SK-N-SH treated with all-trans-retinoic acid at 6 μM for 48 hours (cell line): ENCODE results near the gene ZNF512.
"Not testable (repeated sequence)": the region's sequence is repeated elsewhere in the genome, so short reads cannot be mapped to it uniquely, and the experiment has no call there.

Experiments used
- ATAC-seq: fragments of 200-7000 bp; cut with Tn5 transposase; 3 replicates; pipeline ENCODE4 v1.9.1; 2020; ENCODE audit warnings: mild to moderate bottlenecking, moderate library complexity
- ARNTL ChIP-seq: fragments of 450-650 bp; formaldehyde crosslinking; IDR thresholded peaks from 2 replicates; pipeline ENCODE4 v1.5.0; 2020; ENCODE audit warnings: low read depth, mild to moderate bottlenecking, moderate library complexity, borderline replicate concordance
- BACH2 ChIP-seq: fragments of 250-450 bp; sonication (Bioruptor Pico); IDR thresholded peaks from 2 replicates; pipeline ENCODE4 v1.9.0; 2021; ENCODE audit warnings: mild to moderate bottlenecking, borderline replicate concordance
- CSDC2 ChIP-seq: fragments of 250-450 bp; sonication (Bioruptor Pico); IDR thresholded peaks from 2 replicates; pipeline ENCODE4 v1.5.0; 2020; ENCODE audit warnings: mild to moderate bottlenecking, moderate library complexity
- ESRRG ChIP-seq: fragments of 250-450 bp; sonication (Bioruptor Pico); IDR thresholded peaks from 2 replicates; pipeline ENCODE4 v1.6.1; 2021; ENCODE audit warnings: mild to moderate bottlenecking
- GLIS3 ChIP-seq: fragments of 250-450 bp; sonication (Bioruptor Pico); IDR thresholded peaks from 2 replicates; pipeline ENCODE4 v1.5.0; 2020; ENCODE audit warnings: mild to moderate bottlenecking, moderate library complexity
- ISL1 ChIP-seq: fragments of 250-450 bp; sonication (Bioruptor Pico); IDR thresholded peaks from 2 replicates; pipeline ENCODE4 v2.1.2; 2022; ENCODE audit warnings: mild to moderate bottlenecking, moderate library complexity
- PATZ1 ChIP-seq: fragments of 250-450 bp; sonication (Bioruptor Pico); IDR thresholded peaks from 2 replicates; pipeline ENCODE4 v1.8.0; 2020; ENCODE audit warnings: mild to moderate bottlenecking, moderate library complexity, borderline replicate concordance
- PPARA ChIP-seq: fragments of 250-450 bp; sonication (Bioruptor Pico); IDR thresholded peaks from 2 replicates; pipeline ENCODE4 v1.5.0; 2020; ENCODE audit warnings: mild to moderate bottlenecking, borderline replicate concordance
- RARB ChIP-seq: fragments of 250-450 bp; sonication (Bioruptor Pico); IDR thresholded peaks from 2 replicates; pipeline ENCODE4 v1.8.0; 2021; ENCODE audit warnings: mild to moderate bottlenecking, moderate library complexity
- SNAI2 ChIP-seq: fragments of 250-450 bp; sonication (Bioruptor Pico); IDR thresholded peaks from 2 replicates; pipeline ENCODE4 v1.5.0; 2020; ENCODE audit warnings: mild to moderate bottlenecking, moderate library complexity
- TCF4 ChIP-seq: fragments of 250-450 bp; sonication (Bioruptor Pico); IDR thresholded peaks from 2 replicates; pipeline ENCODE4 v1.8.0; 2021; ENCODE audit warnings: mild to moderate bottlenecking, moderate library complexity, borderline replicate concordance
- TOX ChIP-seq: fragments of 250-450 bp; sonication (Bioruptor Pico); IDR thresholded peaks from 2 replicates; pipeline ENCODE4 v1.8.0; 2021; ENCODE audit warnings: mild to moderate bottlenecking, moderate library complexity, borderline replicate concordance
- ZFP3 ChIP-seq: fragments of 250-450 bp; sonication (Bioruptor Pico); IDR thresholded peaks from 2 replicates; pipeline ENCODE4 v1.5.0; 2020; ENCODE audit warnings: mild to moderate bottlenecking, moderate library complexity
- ZFP30 ChIP-seq: fragments of 450-650 bp; formaldehyde crosslinking; IDR thresholded peaks from 2 replicates; pipeline ENCODE4 v1.5.0; 2022; ENCODE audit warnings: mild to moderate bottlenecking, moderate library complexity
- ZNF565 ChIP-seq: fragments of 450-650 bp; formaldehyde crosslinking; conservative IDR thresholded peaks from 2 replicates; pipeline ENCODE4 v1.5.0; 2020; ENCODE audit warnings: low read depth, mild to moderate bottlenecking, moderate library complexity
- ZNF70 ChIP-seq: fragments of 450-650 bp; formaldehyde crosslinking; IDR thresholded peaks from 2 replicates; pipeline ENCODE4 v1.5.0; 2020; ENCODE audit warnings: mild to moderate bottlenecking, moderate library complexity
- ZNF8 ChIP-seq: fragments of 450-650 bp; formaldehyde crosslinking; IDR thresholded peaks from 2 replicates; pipeline ENCODE4 v1.5.0; 2020; ENCODE audit warnings: mild to moderate bottlenecking, moderate library complexity
- TF ChIP-seq, protein P1 (sequence below): fragments of 250-450 bp; sonication (Bioruptor Pico); IDR thresholded peaks from 2 replicates; pipeline ENCODE4 v1.8.0; 2021; ENCODE audit warnings: low read depth, mild to moderate bottlenecking, moderate library complexity, borderline replicate concordance
- TF ChIP-seq, protein P2 (sequence below): fragments of 250-450 bp; sonication (Bioruptor Pico); IDR thresholded peaks from 2 replicates; pipeline ENCODE4 v1.5.0; 2020; ENCODE audit warnings: mild to moderate bottlenecking, moderate library complexity
- TF ChIP-seq, protein P3 (sequence below): fragments of 250-450 bp; sonication (Bioruptor Pico); IDR thresholded peaks from 2 replicates; pipeline ENCODE4 v1.5.1; 2020; ENCODE audit warnings: low read depth, mild to moderate bottlenecking, moderate library complexity
- TF ChIP-seq, protein P4 (sequence below): fragments of 250-450 bp; sonication (Bioruptor Pico); IDR thresholded peaks from 2 replicates; pipeline ENCODE4 v1.5.1; 2021; ENCODE audit warnings: mild to moderate bottlenecking, moderate library complexity

ZNF512 gene

DNA sequence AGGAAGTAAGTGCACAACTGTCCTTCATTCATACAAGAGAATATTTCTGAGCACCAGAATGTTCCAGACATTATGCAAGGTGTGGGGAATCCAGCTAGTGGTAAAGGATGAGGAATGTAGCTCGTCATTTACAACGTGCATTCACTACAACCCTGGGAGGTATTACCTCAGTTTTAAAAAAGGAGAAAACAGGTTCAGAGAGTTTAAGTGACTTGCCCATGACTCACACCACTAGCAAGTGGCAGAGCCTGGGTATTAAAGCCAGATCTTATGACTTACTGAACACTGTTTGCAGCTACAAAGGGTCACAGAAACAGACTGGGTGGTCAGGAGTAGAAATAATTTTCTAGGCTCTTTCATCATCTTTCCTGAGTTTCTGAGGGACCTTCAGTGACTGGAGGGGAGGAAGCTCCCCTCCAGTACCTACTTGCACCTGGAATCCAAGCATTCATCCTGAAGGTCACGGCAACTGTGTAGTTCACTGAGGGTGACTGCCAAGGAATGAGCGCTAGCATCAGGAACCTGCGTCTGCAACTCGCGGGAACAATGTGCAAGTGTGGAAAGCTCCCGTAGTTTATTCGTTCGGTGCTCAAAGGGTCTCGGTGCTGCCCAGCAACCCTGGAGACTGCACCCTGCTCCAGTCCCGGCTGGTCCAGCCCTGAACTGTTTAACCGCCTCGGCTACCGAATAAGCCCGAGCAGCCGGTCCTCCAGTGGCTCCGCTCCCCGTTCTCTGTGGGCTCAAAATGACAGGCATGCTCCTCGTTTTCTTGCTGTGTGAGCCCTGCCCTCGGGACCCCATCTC lies 45.3 kb downstream of the ZNF512 start (continued):
- TF ChIP-seq, protein P1, sequence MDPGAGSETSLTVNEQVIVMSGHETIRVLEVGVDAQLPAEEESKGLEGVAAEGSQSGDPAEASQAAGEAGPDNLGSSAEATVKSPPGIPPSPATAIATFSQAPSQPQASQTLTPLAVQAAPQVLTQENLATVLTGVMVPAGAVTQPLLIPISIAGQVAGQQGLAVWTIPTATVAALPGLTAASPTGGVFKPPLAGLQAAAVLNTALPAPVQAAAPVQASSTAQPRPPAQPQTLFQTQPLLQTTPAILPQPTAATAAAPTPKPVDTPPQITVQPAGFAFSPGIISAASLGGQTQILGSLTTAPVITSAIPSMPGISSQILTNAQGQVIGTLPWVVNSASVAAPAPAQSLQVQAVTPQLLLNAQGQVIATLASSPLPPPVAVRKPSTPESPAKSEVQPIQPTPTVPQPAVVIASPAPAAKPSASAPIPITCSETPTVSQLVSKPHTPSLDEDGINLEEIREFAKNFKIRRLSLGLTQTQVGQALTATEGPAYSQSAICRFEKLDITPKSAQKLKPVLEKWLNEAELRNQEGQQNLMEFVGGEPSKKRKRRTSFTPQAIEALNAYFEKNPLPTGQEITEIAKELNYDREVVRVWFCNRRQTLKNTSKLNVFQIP: no peak
- TF ChIP-seq GLIS3 (CRISPR knock-in tag) (no peak), ZNF565 (CRISPR knock-in tag) (0 out of 2 replicates have a peak, but pooled peaks have one; percentile 37), PATZ1 (CRISPR knock-in tag) (no peak), TCF4 (CRISPR knock-in tag) (no peak), ZFP30 (CRISPR knock-in tag) (no peak), ESRRG (CRISPR knock-in tag) (0 out of 2 replicates have a peak, but pooled peaks have one; percentile 3), ZNF70 (no peak), ZNF8 (CRISPR knock-in tag) (no peak)
- TF ChIP-seq, protein P2, sequence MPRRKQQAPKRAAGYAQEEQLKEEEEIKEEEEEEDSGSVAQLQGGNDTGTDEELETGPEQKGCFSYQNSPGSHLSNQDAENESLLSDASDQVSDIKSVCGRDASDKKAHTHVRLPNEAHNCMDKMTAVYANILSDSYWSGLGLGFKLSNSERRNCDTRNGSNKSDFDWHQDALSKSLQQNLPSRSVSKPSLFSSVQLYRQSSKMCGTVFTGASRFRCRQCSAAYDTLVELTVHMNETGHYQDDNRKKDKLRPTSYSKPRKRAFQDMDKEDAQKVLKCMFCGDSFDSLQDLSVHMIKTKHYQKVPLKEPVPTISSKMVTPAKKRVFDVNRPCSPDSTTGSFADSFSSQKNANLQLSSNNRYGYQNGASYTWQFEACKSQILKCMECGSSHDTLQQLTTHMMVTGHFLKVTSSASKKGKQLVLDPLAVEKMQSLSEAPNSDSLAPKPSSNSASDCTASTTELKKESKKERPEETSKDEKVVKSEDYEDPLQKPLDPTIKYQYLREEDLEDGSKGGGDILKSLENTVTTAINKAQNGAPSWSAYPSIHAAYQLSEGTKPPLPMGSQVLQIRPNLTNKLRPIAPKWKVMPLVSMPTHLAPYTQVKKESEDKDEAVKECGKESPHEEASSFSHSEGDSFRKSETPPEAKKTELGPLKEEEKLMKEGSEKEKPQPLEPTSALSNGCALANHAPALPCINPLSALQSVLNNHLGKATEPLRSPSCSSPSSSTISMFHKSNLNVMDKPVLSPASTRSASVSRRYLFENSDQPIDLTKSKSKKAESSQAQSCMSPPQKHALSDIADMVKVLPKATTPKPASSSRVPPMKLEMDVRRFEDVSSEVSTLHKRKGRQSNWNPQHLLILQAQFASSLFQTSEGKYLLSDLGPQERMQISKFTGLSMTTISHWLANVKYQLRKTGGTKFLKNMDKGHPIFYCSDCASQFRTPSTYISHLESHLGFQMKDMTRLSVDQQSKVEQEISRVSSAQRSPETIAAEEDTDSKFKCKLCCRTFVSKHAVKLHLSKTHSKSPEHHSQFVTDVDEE (CRISPR knock-in tag): no peak

GRCh38 chr2:27628767-27629709 lies 46.2 kb downstream of the ZNF512 start, which contains the start of the genes CCDC121 and GPN1:
CCDC121 (minus strand) TSS chr2:27629012; CDS start chr2:27627799, 1,213 bp downstream.
GPN1 (plus strand) TSS chr2:27629050; CDS start chr2:27629059, 9 bp downstream.
- TF ChIP-seq RARB (no peak), TOX (CRISPR knock-in tag) (no peak), GLIS3 (CRISPR knock-in tag) (peak; percentile 77), CSDC2 (CRISPR knock-in tag) (no peak), PPARA (CRISPR knock-in tag) (no peak), SNAI2 (CRISPR knock-in tag) (no peak), ISL1 (CRISPR knock-in tag) (no peak), BACH2 (CRISPR knock-in tag) (no peak), PATZ1 (CRISPR knock-in tag) (no peak), ZFP3 (CRISPR knock-in tag) (no peak; the same call in 1 of the 2 replicates), ZNF565 (CRISPR knock-in tag) (no peak), ARNTL (CRISPR knock-in tag) (no peak), ZNF70 (no peak), ESRRG (CRISPR knock-in tag) (no peak), ZNF8 (CRISPR knock-in tag) (no peak)
- TF ChIP-seq, protein P1: no peak
- TF ChIP-seq, protein P3, sequence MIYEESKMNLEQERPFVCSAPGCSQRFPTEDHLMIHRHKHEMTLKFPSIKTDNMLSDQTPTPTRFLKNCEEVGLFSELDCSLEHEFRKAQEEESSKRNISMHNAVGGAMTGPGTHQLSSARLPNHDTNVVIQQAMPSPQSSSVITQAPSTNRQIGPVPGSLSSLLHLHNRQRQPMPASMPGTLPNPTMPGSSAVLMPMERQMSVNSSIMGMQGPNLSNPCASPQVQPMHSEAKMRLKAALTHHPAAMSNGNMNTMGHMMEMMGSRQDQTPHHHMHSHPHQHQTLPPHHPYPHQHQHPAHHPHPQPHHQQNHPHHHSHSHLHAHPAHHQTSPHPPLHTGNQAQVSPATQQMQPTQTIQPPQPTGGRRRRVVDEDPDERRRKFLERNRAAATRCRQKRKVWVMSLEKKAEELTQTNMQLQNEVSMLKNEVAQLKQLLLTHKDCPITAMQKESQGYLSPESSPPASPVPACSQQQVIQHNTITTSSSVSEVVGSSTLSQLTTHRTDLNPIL (CRISPR knock-in tag): peak; percentile 26; the same call in 1 of the 2 replicates
- TF ChIP-seq, protein P4, sequence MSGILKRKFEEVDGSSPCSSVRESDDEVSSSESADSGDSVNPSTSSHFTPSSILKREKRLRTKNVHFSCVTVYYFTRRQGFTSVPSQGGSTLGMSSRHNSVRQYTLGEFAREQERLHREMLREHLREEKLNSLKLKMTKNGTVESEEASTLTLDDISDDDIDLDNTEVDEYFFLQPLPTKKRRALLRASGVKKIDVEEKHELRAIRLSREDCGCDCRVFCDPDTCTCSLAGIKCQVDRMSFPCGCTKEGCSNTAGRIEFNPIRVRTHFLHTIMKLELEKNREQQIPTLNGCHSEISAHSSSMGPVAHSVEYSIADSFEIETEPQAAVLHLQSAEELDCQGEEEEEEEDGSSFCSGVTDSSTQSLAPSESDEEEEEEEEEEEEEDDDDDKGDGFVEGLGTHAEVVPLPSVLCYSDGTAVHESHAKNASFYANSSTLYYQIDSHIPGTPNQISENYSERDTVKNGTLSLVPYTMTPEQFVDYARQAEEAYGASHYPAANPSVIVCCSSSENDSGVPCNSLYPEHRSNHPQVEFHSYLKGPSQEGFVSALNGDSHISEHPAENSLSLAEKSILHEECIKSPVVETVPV: no peak
- ATAC-seq: peak; percentile 93

GRCh38 chr2:27630257-27630656 lies 47.4 kb downstream of the ZNF512 start:
- not testable (repeated sequence) for ATAC-seq
